ENCODE measurements around the gene TIMM44.

GRCh38 chr19:7986321-7987113 lies 43.1 kb upstream of the TIMM44 start:
- TF ChIP-seq, protein P1, sequence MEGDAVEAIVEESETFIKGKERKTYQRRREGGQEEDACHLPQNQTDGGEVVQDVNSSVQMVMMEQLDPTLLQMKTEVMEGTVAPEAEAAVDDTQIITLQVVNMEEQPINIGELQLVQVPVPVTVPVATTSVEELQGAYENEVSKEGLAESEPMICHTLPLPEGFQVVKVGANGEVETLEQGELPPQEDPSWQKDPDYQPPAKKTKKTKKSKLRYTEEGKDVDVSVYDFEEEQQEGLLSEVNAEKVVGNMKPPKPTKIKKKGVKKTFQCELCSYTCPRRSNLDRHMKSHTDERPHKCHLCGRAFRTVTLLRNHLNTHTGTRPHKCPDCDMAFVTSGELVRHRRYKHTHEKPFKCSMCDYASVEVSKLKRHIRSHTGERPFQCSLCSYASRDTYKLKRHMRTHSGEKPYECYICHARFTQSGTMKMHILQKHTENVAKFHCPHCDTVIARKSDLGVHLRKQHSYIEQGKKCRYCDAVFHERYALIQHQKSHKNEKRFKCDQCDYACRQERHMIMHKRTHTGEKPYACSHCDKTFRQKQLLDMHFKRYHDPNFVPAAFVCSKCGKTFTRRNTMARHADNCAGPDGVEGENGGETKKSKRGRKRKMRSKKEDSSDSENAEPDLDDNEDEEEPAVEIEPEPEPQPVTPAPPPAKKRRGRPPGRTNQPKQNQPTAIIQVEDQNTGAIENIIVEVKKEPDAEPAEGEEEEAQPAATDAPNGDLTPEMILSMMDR (IDR thresholded peaks at IDR 0.05), result no peak
- TF ChIP-seq, protein P2, sequence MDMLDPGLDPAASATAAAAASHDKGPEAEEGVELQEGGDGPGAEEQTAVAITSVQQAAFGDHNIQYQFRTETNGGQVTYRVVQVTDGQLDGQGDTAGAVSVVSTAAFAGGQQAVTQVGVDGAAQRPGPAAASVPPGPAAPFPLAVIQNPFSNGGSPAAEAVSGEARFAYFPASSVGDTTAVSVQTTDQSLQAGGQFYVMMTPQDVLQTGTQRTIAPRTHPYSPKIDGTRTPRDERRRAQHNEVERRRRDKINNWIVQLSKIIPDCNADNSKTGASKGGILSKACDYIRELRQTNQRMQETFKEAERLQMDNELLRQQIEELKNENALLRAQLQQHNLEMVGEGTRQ (IDR thresholded peaks at IDR 0.05; ENCODE audit: borderline replicate concordance, low read depth, low read length), result no peak
- TF ChIP-seq POLR2AphosphoS5 (IDR thresholded peaks at IDR 0.05; ENCODE audit: low read depth, low read length) (no peak), FOXJ3 (CRISPR knock-in tag; IDR thresholded peaks at IDR 0.05) (no peak), RAD21 (IDR thresholded peaks at IDR 0.05; ENCODE audit: low read length) (no peak), RXRA (IDR thresholded peaks at IDR 0.05; ENCODE audit: borderline replicate concordance, low read depth) (no peak)

Data from SK-N-SH (cell line).